ENCODE results near the gene RPTOR.
A peak's percentile ranks its signal among the peaks of the same experiment; 100 is the strongest.

RPTOR gene

DNA sequence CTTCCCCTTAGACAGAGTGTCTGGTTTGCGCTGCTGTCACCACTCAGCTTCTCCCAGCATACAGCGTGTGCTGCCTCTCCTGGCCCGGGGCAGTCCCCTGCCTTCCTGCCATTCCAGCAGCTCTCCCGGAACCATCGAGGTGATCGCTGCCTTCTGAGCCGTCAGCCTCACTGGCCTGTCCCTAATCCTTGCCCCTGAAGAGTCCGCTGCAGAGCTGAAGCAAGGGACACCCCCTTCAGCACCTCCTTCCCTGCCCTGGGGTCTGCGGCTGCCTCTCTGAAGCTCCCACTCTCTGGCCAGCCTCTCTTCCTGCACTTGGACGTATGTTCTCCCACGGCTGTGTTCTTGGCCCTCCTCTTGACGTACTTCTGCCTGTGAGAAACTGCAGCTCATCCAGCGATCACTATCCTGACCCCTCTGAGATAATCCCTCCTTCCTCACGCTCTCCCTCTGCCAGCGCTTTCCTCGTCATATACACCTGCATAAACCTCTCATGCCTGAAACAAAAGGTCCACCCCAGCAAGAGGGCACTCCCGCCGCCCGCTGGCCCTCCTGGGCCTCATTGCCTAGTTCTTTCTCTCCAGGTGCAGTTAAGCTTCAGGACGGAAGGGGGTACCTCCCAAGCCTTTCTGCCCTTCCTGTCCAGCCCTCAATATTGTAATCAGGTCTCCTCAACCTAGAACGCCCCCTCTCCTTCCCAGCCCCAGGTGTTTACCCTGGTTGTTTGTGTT lies 226.4 kb downstream of the RPTOR start:
- no peak for DNase-seq

DNA sequence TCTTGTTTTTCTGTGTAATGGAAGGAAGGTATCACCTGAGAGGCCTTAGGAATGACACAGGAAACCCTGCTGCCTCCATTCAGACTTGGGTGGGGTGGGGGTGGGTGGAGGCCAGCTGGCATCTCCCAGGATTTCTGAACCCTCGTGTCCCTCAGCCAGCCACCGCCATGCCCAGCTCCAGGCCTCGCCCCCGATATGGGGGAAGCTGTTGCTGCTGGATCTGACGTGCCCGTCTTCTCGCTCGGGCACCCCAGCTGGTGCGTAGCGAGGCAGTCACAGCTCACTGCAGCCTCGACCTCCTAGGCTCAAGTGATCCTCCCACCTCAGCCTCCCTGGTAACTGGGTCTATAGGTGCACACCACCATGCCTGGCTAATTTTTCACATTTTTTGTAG lies 227.0 kb downstream of the RPTOR start:
- no peak for DNase-seq

- DNase-seq: no peak
Observed at GRCh38 chr17:80772906-80773242, 228.2 kb downstream of the RPTOR start.

- peak; percentile 63 to 86 for DNase-seq
Observed at GRCh38 chr17:80773243-80773991, 228.8 kb downstream of the RPTOR start.

DNA sequence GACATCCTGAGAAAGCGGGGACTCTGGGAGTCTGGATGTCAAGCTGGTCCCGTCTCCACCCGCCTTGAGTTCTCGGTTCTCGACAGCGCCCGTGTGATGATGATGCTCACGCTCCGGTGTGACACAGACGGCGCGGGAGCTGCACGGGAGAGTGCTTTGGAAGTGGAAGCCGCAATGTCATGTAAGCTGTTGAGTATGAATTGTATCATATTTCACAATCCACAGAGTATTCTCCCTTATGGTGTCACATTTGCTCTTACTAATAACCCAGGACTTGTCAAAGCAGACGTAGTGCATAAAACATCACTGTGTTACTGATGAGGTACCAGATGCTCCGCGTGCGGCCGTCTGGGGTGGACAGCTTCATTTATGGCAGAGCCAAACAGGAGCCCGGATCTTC lies 229.5 kb downstream of the RPTOR start:
- DNase-seq: no peak

- DNase-seq: no peak
Observed at GRCh38 chr17:80774643-80775281, 230.1 kb downstream of the RPTOR start.

DNA sequence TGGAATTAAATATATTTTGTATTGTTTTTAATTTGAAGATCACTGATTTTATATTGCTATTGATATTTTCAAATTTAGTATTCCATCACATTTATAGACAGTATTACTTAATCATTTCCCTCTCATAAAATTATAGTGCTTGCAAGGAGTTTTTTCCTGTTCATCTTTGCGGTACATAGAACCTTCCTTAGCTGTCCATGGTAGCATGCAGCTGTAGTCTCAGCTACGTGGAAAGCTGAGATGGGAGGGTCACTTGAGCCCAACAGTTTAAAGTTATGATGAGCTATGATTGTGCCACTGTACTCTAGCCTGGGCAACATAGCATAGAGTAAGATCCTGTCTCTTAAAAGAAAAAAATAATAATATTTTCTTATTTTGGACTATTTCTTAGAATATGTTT lies 231.2 kb downstream of the RPTOR start:
- no peak for DNase-seq

GRCh38 chr17:80777274-80777673 lies 232.6 kb downstream of the RPTOR start:
- DNase-seq: no peak

GRCh38 chr17:80778716-80779115 lies 234.1 kb downstream of the RPTOR start:
- no peak for DNase-seq

DNA sequence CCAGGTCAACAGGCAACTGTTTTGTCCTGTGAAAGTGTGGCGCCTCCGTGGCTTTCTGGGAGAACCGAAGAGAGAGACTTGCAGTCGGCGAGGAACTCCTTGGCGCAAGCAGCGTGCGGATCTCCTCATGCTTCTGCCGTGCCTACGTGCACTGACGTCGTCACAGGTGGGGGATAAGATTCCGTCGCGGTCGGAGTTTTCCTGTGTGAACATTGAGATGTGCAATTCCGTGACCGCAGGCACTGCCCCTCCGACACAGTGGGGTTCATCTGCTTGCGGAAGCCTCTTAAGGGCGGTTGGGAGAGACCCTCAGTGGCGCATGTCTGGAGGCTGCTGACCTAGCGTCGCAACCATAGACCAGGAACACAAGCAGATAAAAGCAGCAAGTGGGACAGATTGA lies 234.7 kb downstream of the RPTOR start:
- DNase-seq: no peak

DNA sequence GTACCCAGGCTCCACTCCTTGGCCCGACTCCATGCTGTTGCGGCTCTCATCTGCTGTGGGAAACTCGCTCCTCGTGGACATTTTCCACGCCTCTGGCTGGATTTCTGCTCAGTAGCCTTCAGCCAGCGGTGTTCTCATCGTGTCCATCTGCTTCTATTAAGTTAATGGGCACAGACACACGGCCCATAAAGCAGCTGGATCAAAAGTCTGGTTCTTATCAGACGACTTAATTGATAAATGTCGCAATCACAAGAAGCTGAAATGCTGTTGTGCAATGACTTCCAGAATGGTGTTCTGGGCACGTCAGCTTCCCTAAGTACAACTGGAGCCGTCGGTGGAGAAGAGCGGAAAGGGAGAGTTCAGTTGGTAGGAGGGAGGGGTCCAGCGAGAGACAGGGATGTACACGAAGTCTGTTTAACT lies 235.3 kb downstream of the RPTOR start:
- DNase-seq: no peak

DNA sequence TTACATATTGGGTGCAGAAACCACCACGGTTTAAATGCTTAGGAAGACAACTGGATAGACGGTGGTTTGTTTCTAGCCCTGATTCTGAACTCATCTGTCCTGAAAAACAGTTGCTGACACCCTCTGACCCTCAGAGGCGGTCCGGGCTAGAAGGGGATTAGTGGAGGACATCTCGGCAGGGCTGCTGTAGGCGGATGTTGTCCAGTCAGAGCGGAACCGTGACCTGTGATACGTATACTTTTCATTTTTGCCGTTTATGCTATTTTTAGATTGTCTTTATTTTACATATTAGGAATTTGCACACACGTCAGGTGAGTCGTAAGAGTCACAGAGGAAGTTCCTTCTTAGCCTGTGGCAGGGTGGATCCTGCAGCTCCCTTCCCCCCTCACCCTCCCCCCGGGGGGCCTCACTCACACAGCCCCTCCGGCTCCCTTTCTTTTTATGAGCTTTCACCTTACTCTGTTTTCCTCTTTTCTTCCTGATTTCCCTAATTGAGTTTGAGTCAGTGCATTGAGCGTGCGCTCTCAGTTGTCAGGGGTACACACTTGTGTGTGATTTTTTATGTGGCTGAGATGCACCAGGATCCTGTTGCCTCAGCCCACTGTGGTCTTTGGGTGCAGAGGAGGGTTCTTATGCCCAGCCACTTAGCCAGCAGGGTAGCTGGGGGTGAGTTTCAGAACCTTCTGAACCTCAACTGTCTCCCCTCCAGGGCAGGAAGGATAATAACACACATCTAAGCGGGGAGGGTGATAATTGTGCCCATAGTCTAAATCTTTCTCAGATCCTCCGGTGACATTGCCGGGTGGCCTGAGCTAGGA lies 236.0 kb downstream of the RPTOR start:
- DNase-seq: no peak

DNA sequence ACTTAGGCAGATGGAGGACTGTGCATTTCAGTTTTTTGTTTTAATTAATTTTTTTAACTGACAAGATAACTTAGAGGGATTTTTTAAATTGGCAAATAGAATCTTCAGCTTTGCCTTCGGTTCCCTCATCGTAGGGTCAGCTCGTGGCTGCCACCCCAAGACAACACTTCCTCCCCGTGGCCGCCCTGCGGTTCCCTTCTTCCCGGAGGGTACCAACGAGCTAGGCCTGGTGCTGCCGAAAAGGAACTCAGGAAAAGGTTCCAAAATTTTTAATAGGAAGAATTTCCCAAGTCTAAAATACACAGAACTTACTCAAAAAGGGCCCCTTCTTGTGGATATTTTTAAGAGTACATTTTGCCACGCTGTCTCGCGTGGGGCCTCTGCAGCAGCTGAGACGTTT lies 236.6 kb downstream of the RPTOR start:
- DNase-seq: no peak

- DNase-seq: no peak
Observed at GRCh38 chr17:80781807-80782277, 237.2 kb downstream of the RPTOR start.

DNA sequence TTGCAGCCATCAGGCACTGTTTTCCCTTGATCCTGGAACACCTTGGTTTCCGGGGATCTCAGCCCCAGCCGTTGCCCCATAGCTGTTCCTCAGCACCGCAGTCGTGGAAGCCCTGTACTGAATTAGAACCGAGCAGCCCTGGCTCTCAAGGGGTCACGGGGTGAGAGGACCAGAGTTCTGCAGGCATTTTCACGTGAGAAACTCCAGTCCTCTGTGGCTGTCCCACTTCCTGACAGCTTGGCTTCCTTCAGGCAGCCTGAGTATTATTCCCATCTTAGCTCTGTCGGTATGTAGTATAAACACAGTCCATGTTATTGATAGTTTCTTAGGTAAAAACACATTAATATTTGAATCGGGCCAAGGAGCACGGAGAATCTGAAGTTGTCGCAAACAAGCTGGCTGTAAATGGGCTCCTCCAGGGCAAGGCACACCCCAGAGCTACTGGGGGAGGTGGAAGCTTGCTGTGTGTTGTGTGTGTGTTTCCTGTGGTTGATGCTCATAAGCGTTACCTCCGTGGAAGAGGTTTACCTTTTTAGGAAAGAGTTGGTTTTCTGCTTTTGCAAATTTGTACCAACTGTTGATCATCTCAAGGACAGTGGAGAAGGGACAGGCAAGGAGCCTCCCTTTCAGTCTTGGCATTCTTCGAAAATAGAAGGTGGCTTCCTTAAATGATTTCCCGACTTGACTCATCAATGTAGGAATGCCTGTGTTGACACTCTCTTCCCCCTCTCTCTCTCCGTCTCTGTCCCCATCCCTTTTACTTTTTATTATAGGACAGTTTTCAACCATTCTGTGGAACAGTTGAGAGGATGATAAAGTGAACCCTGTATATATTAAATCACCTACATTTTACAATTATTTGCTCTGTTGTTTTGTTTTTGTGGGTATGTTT lies 238.1 kb downstream of the RPTOR start:
- DNase-seq: no peak

- DNase-seq: no peak
Observed at GRCh38 chr17:80783486-80783885, 238.8 kb downstream of the RPTOR start.

DNA sequence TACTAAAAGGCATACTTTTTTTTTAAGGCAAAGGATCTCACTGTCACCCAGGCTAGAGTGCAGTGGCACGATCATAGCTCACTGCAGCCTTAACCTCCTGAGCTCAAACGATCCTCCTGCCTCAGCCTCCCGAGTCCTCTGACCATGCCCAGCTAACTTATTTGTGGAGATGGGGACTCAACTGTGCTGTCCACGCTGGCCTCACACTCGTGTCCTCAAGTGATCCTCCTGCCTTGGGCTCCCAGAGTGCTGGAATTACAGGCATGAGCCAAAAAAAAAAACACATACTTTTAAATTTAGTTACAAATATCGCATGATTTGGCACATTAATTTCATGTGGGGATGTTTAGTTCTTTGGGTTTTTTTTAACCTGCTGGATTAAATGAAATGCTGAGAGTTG lies 239.3 kb downstream of the RPTOR start:
- DNase-seq: no peak

DNA sequence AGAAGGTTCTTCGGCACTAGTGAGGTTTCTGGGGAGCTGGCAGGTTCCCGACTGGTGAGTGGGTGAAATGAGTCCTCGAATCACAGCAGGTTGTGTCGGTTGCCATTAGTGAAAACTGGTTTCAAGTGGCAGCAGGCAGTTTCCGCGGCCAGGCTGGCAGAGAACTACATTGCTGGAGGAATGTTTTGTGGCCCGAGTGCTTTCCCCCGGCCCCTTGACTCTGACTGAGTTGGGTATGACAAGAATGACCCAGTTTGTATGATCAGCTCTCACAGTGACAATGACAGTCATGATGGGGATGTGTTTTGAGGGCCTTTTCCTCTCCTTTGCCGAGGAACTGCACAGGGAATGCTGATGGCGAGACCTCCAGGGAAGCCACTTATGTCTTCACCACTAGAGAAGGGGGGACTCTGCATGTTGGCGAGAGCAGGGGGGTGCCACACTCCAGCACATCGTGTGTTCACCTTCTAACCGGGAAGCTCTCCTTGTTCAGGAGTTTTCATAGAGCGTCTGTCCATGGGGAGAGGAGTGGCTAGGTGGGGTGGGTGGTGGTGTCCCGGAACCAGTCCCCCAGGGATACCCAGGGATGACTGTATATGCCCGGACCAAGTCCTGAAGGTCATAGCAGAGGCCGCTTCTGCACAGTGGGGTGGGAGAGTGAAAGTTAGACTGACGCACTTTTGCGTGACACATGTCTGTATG lies 241.0 kb downstream of the RPTOR start:
- DNase-seq: no peak

GRCh38 chr17:80786470-80786869 lies 241.8 kb downstream of the RPTOR start:
- no peak for DNase-seq

DNA sequence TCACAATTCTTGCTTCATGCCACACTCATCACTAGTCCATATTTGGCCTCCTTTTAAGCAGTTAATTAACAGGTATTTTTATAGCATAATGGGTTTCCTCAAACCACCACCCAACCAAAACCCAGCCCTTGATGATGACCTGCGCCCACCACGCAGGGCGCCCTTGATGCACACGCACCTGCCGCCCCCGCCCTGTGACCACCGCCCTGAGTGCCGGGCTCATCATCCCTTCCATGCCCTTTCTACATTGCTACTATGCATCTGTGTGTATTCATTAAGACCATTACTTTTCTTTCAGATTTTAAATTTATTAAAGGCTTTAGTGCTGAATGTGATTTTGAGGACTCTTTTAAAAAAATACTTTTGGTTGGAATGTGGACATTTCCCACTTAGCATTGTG lies 242.2 kb downstream of the RPTOR start:
- no peak for DNase-seq

DNA sequence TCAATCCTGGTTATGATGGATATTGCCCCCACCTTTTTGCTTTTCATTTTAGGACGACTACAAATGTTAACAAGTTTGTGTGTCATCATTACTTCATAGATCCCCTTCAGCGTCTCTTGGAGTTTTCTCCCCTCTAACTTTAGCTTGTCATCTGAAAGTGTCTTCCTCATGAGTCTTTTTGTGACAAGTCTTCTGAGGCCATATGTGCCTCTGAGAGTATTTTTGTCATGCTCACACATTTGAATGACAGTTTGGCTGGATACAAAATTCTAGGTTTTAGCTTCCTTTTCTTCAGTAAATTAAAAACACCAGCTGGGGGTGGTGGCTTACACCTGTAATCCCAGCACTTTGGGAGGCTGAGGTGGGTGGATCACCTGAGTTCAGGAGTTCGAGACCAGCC lies 243.2 kb downstream of the RPTOR start:
- DNase-seq: no peak

All from hippocampal formation (tissue), 2 donors.